Ishikawa (cell line): ENCODE data around the gene NKAPD1.

Source experiments
- EP300 ChIP-seq: IDR thresholded peaks from 2 replicates; pipeline ENCODE4 v1.6.1; 2012; ENCODE audit warnings: borderline replicate concordance
- TAF1 ChIP-seq: IDR thresholded peaks from 2 replicates; pipeline ENCODE4 v1.6.1; 2012; ENCODE audit warnings: low read depth, mild to moderate bottlenecking
- TF ChIP-seq, protein P1 (sequence below): IDR thresholded peaks from 2 replicates; pipeline ENCODE4 v1.6.1; 2012; ENCODE audit warnings: low read depth, mild to moderate bottlenecking

GRCh38 chr11:112132737-112133136 is 58.6 kb downstream of the NKAPD1 start:
- TF ChIP-seq EP300 (no peak), TAF1 (no peak)
- TF ChIP-seq, protein P1, sequence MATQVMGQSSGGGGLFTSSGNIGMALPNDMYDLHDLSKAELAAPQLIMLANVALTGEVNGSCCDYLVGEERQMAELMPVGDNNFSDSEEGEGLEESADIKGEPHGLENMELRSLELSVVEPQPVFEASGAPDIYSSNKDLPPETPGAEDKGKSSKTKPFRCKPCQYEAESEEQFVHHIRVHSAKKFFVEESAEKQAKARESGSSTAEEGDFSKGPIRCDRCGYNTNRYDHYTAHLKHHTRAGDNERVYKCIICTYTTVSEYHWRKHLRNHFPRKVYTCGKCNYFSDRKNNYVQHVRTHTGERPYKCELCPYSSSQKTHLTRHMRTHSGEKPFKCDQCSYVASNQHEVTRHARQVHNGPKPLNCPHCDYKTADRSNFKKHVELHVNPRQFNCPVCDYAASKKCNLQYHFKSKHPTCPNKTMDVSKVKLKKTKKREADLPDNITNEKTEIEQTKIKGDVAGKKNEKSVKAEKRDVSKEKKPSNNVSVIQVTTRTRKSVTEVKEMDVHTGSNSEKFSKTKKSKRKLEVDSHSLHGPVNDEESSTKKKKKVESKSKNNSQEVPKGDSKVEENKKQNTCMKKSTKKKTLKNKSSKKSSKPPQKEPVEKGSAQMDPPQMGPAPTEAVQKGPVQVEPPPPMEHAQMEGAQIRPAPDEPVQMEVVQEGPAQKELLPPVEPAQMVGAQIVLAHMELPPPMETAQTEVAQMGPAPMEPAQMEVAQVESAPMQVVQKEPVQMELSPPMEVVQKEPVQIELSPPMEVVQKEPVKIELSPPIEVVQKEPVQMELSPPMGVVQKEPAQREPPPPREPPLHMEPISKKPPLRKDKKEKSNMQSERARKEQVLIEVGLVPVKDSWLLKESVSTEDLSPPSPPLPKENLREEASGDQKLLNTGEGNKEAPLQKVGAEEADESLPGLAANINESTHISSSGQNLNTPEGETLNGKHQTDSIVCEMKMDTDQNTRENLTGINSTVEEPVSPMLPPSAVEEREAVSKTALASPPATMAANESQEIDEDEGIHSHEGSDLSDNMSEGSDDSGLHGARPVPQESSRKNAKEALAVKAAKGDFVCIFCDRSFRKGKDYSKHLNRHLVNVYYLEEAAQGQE = no peak
